GM19463 (cell line): Measurements from ENCODE around the gene MEP1A.

Source experiments
- ATAC-seq: cut with Tn5 transposase; IDR thresholded peaks from one replicate; pipeline ENCODE4 v1.9.1; 2021; ENCODE audit warnings: mild to moderate bottlenecking, moderate library complexity; ENCODE audit not compliant: unreplicated experiment

MEP1A gene

GRCh38 chr6:46776070-46776712 lies 17.0 kb upstream of the MEP1A start:
- ATAC-seq = no peak

- ATAC-seq = no peak
Measured at GRCh38 chr6:46777476-46778346, 15.5 kb upstream of the MEP1A start.

- ATAC-seq = no peak
Measured at GRCh38 chr6:46781478-46782378, 11.5 kb upstream of the MEP1A start.

- no peak for ATAC-seq
Measured at GRCh38 chr6:46784535-46784934, 8.7 kb upstream of the MEP1A start.

GRCh38 chr6:46787871-46788540 lies 5.2 kb upstream of the MEP1A start:
- ATAC-seq = no peak

GRCh38 chr6:46788791-46789190 lies 4.4 kb upstream of the MEP1A start:
- no peak for ATAC-seq

GRCh38 chr6:46789434-46790354 lies 3.5 kb upstream of the MEP1A start:
- no peak for ATAC-seq

GRCh38 chr6:46790355-46790874 lies 2.8 kb upstream of the MEP1A start:
- ATAC-seq = no peak

GRCh38 chr6:46792635-46793034 lies 554 bp upstream of the MEP1A start:
- ATAC-seq = no peak

- no peak for ATAC-seq
Measured at GRCh38 chr6:46794068-46794467, 879 bp downstream of the MEP1A start.

- ATAC-seq = no peak
Measured at GRCh38 chr6:46795816-46796215, 2.6 kb downstream of the MEP1A start.

- ATAC-seq = no peak
Measured at GRCh38 chr6:46796848-46797580, 3.8 kb downstream of the MEP1A start.

GRCh38 chr6:46799657-46800056 lies 6.5 kb downstream of the MEP1A start:
- no peak for ATAC-seq

- ATAC-seq = no peak
Measured at GRCh38 chr6:46808806-46809205, 15.6 kb downstream of the MEP1A start.

GRCh38 chr6:46815130-46815529 lies 21.9 kb downstream of the MEP1A start:
- no peak for ATAC-seq

GRCh38 chr6:46816626-46817025 lies 23.4 kb downstream of the MEP1A start:
- ATAC-seq = no peak

GRCh38 chr6:46819561-46819960 lies 26.4 kb downstream of the MEP1A start:
- no peak for ATAC-seq

GRCh38 chr6:46821458-46821881 lies 28.3 kb downstream of the MEP1A start:
- ATAC-seq = no peak

GRCh38 chr6:46828939-46829338 lies 35.8 kb downstream of the MEP1A start:
- no peak for ATAC-seq
